HG02840 (cell line): ENCODE results near the gene AARSD1.
"Not testable (repeated sequence)": the region's sequence is repeated elsewhere in the genome, so short reads cannot be mapped to it uniquely, and the experiment has no call there.

Source experiments
- ATAC-seq: cut with Tn5 transposase; IDR thresholded peaks from one replicate; pipeline ENCODE4 v1.9.1; 2021; ENCODE audit warnings: mild to moderate bottlenecking, moderate library complexity, moderate number of reproducible peaks; ENCODE audit not compliant: unreplicated experiment, low FRiP score

AARSD1 gene

DNA sequence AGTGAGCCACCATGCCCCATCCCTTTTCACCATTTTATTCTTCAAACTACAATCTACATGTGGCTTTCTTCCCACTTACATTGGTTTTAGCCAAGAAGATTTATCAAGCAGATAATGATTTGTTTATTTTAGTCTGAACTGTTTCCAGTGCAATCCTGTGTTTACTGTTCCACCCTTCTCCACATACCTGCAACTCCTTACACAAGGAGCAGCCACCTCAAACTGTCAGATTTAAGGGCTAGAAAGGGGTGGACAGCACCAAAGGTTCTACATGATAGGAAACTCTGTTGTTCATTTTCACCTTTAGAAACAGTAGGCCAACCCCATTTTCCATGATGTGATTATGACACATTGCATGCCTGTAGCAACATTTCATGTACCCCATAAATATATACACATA, 18.0 kb upstream of the AARSD1 start:
- no peak for ATAC-seq

DNA sequence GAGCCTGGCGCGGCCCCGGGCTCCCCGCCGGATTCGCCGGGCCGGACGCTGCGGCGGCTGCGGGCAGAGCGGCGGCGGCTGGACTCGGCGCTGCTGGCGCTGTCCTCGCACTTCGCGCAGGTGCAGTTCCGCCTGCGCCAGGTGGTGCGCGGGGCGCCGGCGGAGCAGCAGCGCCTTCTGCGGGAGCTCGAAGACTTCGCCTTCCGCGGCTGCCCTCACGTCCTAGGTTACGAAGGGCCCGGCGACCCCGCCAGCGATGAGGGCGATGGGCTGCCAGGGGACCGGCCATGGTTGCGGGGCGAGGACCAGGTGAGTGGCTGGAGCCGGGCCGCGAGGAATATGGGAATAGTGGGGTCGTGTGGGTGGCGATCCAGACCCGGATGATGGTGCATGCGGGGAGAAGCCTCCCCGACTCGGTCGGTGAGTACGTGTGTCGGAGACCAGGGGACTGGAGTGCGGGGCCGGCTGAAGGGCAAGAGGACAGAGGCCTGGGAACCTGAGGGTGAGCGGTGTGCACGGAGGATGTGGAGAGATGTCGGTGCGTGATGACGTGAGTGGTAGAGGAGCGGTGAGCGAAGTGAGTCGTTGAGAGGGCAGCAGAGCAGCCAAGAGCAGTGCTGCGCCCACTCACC, 16.6 kb upstream of the AARSD1 start:
- ATAC-seq = peak; percentile 33

DNA sequence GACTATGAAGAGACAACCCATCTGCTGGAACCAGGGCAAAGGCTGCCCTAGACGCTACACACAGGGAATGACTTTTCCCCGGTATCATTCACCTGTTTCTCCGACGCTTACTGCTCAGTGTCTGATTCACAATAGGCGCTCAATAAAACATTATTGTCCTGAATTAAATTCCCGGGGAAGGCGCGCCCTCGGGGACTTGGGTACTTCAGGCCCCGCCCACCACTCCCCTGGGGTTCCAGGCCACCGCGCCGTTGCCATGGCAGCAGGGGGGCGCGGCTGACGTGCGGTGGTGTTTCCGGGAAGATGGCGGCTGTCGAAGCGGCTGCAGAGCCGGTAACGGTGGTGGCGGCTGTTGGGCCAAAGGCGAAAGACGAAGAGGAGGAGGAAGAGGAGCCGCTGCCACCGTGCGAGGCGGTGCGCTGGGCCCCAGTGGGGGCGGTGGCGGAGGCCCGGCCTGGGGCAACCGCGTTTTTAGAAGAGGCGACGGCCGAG, 16.1 kb upstream of the AARSD1 start, which contains the start of gene RUNDC1:
Gene RUNDC1, plus strand, starts transcription at position 292 of the 492 bp plus-strand sequence. Its CDS starts 12 bp downstream, at position 304.
- peak; percentile 58 for ATAC-seq

DNA sequence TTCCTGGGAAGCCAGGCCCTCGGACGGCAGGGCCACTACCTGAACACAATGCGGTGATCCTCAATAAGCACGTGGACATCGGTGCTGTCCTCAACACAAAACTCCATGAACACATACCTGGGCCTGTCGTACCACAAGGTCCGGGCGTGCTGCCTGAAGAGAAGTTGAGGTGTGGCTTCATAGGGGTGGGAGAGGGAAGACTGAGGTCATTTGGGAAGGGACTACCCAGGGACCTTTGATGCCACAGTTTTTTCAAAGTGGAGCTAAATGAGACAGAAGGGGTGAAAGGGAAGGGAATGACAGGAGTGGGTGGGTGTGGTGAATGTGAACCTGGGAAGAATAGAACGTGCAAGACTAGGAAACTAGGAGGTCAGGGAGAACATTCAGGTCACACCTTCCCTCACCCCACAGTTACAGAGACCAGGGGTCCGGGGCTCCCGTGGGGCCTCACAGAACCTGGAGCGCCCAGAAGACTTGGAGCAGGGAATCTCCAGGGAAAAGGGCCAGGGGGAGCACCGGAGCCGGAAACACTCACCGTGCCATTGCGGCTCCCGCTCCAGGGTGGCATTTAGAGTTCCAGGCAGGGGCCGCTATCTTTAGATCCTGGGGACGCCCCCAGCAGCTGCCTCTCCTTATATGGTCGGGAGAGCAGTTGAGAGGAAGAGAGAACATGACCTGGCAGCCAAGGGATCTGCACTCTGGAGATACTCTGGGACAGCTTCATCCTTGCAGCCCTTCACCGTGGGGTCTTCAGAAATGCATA, 15.4 kb upstream of the AARSD1 start, which contains the start of gene PTGES3L:
Gene PTGES3L, minus strand, starts transcription at position 570 of the 763 bp plus-strand sequence. Its CDS starts 27 bp downstream, at position 543.
- ATAC-seq = no peak

DNA sequence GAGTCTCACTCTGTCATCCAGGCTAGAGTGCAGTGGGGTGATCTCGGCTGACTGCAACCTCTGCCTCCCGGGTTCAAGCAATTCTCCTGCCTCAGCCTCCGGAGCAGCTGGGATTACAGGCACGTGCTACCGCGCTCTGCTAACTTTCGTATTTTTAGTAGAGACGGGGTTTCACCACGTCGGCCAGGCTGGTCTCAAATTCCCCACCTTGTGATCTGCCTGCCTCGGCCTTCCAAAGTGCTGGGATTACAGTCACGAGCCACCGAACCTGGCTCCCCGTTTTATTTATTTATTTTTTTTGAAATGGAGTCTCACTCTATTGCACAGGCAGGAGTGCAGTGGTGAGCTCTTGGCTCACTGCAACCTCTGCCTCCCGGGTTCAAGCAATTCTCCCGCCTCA, 11.4 kb upstream of the AARSD1 start:
- not testable (repeated sequence) for ATAC-seq

DNA sequence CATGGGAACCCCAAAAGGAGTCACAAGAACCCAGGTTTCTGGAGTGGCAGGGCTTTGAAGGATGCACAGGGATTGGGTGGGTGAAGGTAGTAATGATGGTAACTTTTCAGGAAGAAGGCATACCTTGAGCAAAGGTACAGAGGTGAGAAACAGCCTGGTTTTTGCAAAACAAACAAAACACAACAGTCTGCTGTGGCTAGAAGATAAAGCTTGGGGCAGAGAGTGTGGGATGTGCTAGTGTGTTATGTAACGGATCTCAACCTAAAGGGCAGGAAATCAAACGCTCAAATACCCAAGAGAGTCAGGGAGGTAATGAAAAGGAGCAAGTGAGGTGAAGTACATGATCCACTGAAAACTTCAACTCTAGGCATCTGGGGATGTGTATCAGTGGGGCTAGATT, 11.0 kb upstream of the AARSD1 start:
- no peak for ATAC-seq

DNA sequence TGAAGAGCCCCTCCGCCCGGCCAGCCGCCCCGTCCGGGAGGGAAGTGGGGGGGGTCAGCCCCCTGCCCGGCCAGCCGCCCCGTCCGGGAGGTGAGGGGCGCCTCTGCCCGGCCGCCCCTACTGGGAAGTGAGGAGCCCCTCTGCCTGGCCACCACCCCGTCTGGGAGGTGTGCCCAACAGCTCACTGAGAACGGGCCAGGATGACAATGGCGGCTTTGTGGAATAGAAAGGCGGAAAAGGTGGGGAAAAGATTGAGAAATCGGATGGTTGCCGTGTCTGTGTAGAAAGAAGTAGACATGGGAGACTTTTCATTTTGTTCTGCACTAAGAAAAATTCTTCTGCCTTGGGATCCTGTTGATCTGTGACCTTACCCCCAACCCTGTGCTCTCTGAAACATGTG, 9.1 kb upstream of the AARSD1 start:
- ATAC-seq = not testable (repeated sequence)

DNA sequence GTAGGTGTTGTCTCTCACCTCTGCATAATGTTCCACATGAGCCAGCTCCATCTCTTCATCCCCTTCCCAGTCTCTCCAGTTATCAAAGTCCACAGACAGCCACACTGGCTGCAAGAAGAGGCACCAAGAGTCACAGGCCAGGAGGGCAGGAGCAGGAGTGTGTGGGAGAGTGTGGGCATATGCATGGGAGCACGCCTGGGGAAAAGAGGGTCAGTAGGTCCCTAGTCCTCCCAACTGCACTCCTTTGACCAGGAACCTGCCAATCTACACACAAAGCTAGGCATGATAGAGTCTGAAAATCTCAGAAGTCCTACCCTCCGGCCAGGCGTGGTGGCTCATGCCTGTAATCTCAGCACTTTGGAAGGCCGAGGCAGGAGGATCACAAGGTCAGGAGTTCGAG, 7.3 kb upstream of the AARSD1 start:
- no peak for ATAC-seq

DNA sequence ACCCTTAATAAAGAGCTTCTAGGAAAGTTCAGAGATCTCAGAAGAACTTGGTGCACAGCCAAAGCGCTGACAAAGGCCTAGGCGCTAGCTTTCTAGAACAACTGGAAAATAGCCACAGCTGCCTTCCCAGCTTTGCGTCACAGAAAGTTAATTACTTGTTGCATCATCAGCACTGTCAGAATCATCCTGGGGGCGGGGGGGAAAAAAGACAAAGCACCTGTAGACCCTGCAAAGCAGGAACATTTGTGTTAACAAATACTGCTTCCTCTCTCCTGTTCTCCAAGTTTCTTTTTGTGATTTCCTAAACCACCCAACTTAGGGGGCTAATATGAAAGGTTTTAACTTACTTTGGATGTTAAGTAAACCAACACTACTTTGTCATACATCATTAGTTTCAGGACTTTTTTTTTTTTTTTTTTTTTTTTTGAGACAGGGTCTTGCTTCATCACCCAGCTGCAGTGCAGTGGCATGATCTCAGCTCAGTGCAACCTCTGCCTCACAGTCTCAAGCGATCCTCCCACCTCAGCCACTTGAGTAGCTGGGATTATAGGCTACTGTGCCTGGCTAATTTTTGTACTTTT, 4.8 kb upstream of the AARSD1 start:
- ATAC-seq = no peak

DNA sequence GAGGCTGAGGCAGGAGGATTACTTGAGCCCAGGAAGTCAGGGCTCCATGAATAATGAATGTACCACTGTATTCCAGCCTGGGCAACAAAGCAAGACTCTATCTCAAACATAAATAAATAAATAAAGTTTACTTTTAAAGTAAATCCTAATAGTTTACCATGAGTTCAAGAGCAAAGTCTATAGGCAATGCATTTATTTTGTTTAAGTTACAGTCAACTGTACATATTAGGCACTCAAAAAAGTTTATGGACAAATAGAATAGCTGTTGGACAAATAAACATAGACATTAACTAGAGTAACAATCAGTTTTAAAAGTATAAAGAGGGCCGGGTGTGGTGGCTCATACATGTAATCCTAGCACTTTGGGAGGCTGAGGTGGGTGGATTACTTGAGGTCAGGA, 3.7 kb upstream of the AARSD1 start:
- ATAC-seq = no peak

DNA sequence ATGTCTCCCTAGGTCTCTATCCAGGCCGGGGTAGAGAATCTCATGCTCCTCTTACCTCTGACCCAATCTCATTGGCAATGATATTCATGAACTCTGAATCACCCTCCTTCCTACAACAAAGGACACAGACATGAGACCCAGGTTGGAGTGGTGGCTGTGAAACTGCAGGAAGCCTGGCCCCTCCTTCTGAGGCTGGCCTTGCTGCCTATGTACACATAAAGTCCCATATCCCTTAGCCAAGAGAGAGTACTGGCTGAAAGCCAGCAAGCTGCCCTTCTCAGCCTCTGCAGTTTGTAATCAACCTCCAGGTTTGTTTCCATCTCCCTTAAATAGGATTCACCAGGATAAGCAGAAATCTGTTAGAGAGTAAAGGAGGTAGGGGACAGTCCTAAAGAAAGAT, 10.6 kb downstream of the AARSD1 start:
- no peak for ATAC-seq

DNA sequence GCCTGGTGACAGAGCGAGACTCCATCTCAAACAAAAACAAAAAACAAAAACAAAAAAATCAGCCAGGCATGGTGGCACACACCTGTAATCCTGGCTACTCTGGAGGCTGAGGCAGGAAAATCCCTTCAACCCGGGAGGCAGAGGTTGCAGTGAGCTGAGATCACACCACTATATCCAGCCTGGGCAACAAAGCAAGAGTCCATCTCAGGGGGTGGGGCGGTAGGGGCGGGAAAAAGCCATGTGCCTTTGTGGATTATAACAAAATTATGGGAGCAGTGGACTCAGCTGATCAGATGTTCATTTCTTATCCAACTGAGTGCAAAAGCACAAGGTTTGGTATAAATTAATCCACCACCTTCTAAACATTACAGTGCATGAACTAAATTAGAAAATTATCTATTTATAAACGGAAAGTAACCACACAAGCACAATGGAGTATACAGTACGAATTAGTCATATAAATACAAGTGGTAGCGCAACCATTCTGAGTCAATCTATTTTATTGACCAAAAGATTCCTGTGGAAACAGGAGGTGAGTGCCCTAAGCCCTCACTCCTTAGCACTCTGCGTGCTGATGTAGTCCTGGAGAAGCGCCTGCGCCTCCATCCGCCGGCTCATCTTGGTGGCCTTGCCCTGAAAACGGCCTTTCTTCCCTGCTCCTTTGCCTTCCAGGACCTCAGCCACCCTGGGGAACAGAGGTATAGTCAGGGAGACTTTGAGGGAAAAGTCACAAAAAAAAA, 14.0 kb downstream of the AARSD1 start:
- ATAC-seq = no peak

DNA sequence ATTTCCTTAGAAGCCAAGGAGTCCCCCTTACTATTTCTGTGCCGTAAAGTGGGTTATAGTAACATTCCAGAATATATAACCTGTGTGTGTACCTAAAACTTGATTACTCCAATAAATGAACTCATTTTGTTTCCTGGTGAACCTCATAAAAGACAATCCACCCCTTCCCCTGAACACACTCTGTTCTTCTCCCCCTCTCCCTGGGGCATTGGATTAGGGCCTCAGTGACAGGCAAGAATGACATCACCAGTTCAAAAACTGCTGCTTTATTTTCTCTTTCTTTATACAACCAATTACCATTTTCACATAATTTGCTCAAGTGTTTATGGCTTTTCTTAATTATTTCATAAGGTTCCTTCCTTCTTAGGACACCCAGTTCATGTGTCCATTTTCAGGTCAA, 17.4 kb downstream of the AARSD1 start:
- no peak for ATAC-seq

DNA sequence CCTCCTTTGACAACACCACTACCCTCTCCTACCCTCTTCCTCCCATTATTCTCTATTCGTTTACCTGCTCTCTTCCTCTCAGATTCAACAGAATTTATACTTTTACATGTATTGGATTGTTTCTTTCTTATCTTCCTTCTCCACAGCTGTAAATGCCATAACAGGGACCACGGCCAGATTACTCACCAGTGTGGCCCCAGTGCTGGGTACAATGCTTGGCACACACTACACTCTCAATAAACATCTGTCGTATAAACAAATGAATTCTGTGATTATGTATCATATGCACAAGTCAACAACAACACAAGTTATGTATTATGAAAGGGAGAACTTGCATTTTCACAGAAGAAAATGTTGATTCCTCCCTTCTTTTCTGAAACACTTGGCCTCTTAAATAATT, 20.0 kb downstream of the AARSD1 start:
- no peak for ATAC-seq

DNA sequence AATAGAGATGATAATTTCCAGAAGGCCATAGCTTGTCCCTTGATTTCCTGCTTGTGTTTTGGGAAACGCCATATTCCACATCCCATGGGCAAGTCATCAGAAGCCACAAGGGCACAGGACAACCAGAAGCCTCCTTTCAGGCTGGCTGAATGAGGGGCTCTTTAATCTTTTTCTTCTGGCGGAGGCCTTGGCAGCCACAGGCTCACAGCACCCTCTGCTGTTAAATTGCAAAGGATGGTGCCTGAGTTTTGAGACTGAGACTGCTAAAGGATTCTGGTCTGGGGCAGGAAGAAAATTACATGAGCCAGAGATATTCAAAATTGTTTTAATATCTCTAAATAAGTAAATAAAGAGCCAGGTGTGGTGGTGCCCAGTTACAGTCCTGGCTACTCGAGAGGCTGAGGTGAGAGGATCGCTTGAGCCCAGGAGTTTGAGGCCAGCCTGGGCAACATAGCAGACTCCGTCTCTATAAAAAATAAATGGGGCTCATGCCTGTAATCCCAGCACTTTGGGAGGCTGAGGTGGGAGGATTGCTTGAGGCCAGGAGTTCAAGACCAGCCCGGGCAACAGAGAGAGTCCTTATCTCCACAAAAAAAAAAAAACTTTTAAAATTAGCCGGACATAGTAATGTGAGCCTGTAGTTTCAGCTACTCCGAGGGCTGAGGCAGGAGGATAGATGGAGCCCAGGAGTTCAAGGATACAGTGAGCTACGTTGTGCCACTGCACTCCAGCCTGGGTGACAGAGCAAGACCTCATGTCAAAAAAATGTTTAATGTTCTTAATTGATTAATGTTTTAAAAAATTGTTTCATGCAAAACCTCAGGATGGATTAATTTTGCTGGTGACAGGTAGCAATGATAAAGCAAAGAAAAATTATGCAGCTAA, 26.3 kb downstream of the AARSD1 start:
- ATAC-seq = no peak

DNA sequence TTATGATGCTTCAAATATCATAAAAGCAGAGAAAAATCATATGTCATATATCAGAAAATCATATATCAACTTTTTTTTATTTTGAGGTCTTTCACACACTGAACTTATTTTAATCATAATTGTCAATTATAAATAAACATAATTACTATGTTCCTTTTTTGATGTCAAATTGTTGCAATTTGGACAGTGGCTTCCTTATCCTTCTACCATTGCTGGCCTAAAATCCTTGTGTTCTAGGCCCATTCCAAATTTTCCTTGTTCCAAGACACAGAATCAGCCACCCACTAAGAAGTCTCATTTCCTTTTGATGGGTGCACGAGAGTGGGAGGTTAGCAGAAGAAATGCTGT, 34.8 kb downstream of the AARSD1 start:
- ATAC-seq = no peak

DNA sequence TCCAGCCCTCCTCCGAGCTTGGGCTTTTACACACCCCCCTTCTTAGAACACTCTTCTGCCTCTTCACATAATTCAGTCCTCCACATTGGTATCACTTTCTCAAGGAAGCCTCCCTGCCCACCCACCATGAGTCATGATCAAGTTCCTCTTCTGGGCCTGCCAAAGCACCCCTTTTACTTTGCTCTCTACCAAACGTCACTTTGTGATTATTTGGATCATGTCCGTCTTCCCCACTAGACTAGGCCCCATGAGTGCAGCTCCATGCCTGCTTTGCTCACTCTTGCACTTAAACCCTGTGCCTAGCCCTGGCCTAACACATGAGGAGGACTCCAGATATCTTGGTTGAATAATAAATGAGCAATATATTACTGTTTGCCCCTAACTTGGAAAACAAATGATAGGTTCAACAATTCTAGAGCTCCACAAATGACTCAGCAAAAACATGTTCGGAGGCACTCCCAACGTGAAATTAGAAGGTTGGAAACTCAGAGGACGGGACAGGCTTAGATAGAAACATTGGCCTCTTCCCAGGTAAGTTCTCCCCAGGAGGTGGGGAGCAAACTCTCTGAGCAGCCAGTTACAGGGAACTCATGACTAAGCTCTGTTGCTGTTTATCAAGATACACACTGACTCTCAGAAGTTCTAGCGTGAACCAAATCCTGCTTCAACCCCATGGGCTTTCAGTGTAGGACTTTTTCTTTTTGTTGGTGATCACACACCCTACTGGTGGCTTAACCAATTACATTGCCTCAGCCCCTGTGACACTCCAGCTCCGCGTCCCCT, 35.3 kb downstream of the AARSD1 start:
- ATAC-seq = no peak

DNA sequence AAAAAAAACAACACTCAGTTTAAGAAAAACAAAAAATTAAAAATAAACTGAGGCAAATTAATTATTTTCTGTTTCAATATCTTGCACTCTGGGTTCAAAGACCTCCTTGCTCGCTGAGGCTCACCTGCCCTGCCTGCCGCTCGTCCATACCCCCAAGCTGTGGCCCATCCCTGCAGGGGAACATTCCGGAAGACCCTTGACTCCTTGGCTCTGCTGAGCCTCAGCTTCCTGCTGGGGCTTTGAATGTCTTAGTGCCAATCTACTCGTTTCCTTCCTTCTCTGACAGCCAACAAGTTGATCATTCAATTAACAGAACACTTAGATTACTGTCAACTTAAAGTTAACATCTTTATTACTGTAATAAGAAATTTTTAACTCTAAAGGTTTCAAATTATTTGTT, 39.4 kb downstream of the AARSD1 start:
- ATAC-seq = no peak

DNA sequence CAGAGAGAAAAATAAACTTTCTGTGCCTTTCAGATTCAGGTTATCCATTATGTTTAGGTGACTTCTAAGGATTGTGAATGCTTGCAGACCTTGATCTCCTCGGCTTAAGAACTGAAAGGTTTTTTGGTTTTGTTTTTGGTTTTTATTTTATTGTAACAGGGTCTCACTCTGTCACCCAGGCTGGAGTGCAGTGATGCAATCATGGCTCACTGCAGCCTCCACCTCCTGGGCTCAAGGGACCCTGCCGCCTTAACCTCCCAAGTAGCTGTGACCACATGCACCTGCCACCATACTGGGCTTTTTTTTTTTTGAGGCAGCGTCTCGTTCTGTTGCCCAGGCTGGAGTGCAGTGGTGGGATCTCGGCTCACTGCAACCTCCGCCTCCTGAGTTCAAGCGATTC, 40.8 kb downstream of the AARSD1 start:
- ATAC-seq = not testable (repeated sequence)
